Measurements from ENCODE around the gene CYP27B1.

DNA sequence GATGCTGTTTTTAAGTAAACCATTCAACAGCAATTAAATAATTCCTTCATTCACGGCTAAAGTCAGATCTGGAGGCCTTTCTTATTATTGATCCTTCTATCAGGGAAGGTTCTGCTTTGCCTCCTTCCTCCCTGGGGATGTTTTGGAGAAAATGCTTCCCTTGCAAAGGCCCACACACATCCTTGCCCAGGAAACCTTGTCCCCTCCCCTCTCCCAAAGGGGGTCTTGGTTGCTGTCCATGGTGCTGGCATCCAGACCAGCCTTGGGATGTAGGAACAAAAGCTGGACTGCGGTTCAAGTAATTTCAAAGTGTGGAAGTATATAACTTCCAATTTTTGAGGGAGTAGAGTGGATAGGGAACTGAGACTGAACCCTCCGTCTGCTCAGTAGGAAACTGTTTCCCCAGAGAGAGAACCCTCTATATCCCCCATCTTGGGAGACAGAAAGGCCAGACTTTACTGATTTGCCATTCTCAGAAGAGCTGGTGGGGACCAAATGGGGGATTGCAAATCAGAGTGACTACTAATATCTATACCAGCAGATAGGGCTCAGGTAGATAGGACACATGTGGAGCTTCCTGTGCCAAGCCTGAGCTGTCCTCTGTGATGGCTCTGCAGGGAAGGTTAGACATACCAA is 6.4 kb downstream of the CYP27B1 start:
- TF ChIP-seq CTCF (IDR thresholded peaks at IDR 0.05) (no peak), POLR2A (IDR thresholded peaks at IDR 0.05) (no peak)
